Measurements from ENCODE around the gene UTP3.
A peak's percentile ranks its signal among the peaks of the same experiment; 100 is the strongest.
"Not testable (repeated sequence)": the region's sequence is repeated elsewhere in the genome, so short reads cannot be mapped to it uniquely, and the experiment has no call there.

The UTP3 gene

DNA sequence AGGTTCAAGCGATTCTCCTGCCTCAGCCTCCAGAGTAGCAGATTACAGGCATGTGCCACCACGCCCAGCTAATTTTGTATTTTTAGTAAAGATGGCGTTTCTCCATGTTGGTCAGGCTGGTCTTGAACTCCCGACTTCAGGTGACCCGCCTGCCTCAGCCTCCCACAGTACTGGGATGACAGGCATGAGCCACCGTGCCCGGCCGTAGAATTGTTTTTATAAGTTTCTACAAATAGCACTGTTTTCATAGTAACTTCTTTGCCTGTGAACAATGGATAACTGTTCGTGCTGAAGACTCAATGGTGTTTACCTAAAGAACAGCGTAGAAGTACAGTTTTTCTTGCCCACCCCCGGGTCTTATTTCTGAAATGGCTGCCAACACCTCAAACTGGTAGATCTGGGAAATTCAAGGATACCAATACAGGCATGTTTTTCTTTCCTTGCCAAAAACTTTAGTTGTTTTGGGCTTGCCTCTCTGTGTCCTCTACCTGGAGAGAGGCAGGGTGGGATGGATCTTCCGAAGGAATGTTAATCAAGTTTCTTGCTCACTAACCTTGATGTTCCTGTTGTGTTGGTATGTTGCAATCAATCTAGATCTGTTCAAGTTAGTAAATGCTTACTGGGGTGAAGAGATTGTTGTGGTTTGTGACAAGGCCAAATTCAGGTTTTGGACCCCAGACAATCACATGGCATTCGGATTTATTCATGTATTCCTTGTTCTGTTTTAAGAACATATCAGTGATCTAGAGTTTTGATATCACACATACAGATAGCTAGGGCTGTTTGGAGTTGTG lies 30.7 kb downstream of the UTP3 start:
- no peak for DNase-seq

DNA sequence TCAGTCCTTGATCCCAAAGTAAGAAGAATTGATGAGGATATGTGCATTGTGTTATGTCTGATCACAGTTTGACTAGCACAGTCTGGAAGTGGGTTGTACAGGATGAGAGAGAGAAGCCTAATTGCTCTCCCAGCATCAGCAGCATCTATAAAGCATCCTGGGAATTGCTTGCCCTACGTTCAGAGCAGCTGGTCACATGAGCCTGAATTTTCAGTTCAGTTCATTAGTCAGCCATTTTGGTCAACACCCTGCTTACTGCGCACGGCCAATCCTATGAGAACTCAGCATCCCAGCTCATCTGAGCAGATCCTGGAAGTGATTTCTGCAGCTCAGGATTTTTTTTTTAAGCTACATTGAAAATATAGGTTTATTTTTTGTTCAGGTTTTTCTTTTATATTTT lies 33.4 kb downstream of the UTP3 start, which contains the start of gene RUFY3:
Gene RUFY3, plus strand, starts transcription at position 218 of the 400 bp plus-strand sequence. CDS start 610 bp downstream, outside the sequence.
- DNase-seq: no peak

DNA sequence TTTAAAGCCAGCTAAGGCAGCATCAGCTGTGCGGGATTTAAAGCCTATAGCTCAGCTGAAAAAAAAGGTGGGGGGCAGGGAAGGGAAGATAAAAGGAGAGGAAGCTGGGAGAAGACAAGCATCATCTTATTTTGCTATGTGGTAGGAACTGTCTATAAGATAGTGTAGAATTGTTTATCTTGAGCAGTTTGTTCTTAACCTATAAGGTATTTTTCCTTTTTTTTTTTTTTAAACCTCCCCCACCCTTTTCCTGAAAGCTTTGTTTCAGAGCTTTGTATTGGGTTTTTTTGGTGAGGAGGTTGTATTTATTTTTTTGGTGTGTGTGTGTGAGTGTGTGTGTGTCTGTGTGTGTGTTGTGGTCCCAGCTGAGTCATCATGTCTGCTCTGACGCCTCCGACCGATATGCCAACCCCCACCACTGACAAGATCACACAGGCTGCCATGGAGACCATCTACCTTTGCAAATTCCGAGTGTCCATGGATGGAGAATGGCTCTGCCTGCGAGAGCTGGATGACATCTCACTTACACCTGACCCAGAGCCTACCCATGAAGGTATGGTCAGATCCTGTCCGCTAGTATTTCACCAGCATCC lies 34.0 kb downstream of the UTP3 start:
- no peak for DNase-seq

DNA sequence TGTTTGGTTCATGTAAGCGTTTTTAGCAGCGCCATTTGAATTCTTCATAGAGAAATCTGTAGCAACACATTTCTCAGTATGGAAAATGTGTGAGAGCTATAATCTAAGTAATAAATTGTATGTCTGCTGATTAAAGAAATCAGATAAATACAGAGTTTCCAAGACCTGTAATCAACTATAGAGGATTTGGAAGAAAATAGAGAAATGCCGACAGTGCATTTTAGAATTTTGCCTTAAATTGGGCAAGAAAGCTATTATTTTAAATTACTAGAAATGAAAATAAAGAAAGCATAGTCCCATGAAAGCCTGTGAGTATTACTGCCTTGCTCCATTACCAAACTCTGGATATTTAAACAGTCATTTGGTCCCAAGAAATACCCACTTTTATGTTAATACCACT lies 36.1 kb downstream of the UTP3 start:
- no peak for DNase-seq

DNA sequence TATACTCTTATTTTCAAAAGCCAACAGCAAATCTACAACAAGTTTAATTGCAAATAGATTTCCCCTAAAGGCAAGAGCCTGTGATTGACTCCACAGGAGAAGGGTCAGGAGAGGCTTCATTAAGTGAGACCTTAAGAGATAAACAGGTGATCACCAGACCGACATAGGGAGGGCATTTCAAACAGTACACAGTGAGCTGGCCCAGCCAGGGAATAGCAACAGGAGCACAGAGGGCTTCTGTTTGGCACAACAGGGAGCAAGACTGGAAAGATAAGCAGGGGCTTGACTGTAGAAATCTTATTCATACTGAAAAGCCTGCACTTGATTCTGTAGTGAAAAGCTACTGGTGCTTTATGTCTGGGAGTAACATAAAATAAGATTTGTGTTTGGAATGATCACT lies 37.3 kb downstream of the UTP3 start:
- no peak for DNase-seq

DNA sequence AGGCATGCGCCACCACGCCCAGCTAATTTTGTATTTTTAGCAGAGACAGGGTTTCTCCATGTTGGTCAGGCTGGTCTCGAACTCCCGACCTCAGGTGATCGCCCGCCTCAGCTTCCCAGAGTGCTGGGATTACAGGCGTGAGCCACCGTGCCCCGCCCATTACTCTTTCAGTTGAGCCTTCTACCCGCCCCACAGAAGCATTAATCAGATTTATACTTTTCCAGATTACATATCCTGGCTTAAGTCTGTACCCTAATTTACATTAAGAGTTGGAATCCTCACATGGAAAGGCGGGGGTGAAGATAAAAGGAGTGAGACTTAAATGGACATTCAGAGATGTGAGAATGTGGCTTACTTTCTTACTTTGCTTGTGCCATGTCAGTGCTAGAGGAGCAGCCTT lies 38.2 kb downstream of the UTP3 start:
- DNase-seq: not testable (repeated sequence)

DNA sequence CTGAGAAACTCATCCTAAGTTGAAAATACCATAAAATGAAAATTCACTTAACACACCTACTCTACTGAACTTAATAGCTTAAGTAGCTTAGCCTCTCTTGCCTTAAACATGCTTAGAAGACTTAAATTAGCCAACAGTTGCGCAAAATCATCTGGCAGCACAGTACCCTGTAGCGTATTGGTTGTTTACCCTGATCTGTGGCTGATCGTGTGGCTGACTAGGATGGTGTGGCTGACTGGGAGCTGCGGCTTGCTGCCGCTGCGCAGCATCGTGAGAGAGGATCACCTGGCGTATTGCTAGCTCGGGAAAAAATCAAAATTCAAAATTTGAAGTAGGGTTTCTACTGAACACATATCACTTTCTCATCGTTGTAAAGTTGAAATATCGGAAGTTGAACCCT lies 39.8 kb downstream of the UTP3 start:
- DNase-seq: no peak

DNA sequence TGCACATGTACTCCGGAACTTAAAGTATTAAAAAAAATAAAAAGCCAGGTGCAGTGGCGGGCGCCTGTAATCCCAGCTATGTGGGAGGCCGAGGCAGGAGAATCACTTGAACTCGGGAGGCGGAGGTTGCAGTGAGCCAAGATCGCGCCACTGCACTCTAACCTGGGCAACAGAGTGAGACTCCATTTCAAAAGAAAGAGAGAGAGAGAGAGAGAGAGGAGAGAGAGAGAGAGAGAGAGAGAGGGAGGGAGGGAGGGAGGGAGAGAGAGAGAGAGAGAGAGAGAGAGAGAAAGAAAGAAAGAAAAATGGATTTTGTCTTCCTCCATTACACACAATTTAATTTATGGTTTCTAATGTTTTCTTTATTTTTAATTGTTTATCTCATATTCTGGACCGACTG lies 44.5 kb downstream of the UTP3 start:
- DNase-seq: not testable (repeated sequence)

DNA sequence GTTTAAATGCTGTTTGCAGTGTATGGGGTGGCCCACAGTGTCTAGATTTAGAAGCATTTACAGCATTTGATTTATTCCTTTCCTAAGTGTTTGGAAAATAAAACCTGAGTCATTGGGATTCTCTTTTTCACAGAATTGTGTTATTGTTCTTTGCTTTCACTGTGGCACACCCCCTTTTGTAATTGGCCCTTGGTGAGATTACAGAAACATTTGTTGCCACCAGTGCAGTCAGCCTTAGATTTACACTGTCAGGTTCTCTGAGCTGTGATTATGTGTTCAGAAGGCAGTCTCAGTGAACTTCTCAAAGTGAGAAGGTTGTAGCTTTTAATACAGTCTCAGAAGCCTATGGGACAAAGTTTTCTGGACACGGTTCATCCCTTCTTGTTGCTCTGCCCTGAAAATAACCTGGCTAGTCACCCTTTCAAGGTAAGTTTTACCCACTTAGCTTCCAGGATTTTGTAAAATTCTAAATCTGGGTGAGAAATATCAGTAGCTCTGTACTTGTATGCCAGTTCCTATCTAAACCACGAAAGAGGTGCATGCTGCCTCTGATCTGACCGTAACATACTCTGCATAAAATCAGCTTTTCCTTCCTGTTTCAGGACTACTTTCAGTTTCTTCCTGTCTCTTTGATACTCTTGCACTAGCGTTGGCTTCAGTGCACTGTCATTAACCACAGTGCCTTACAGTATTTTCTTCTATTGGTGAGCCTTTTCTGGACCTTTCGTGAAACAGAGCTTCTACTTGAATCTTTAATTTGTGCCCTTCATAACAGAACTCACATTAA lies 46.0 kb downstream of the UTP3 start:
- peak; percentile 76 for DNase-seq

DNA sequence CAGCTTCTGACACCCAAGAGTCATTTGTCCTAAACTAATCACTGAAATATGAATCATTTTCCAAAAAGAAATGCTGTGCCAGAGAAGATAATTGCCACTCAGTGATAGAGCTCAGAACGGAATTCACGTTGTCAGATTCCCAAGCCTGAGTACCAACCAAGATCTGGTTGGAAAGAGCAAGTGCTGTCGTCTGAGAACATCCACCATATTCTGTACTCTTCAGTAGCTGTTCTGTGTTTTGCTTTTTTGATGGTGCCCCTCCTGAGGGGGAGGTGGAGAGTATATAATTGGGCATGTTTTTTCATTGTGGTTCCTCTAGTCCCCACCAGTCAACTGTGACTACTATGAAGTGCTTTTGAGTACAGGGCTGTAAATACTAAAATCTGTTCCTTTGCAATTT lies 46.6 kb downstream of the UTP3 start:
- no peak for DNase-seq

DNA sequence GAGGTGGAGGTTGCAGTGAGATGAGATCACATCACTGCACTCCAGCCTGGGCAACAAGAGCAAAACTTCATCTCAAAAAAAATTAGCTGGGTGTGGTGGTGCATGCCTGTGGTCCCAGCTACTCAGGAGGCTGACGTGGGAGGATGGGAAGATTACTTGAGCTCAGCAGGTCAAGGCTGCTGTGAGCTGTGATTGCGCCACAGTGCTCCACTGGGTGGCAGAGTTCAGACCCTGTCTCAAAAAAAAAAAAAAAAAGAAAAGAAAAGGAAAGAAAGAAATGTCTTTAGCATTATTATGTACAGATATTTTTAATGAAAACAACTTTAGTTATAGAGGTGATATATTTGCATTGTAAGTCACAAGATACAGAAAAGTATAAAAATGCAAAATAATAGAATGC lies 47.6 kb downstream of the UTP3 start:
- peak; percentile 56 for DNase-seq

DNA sequence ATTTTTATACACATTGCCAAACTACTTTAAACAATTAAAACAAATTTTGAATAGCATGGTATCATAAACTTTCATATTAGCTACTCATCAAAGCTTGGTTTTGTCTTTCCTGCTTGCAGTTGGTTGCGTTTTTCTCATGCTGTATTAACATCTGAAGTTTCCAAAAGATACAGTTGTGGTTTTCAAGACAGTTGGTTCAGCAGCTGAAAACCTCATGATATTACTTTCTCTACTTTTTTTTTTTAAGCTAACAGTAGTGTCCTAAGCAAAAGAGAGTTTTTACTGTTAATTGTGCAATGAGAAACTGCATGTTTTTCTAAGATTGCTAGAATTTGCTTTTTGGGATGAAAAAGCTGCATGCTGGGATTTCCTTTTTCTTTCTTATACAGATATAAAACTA lies 48.7 kb downstream of the UTP3 start:
- no peak for DNase-seq

DNA sequence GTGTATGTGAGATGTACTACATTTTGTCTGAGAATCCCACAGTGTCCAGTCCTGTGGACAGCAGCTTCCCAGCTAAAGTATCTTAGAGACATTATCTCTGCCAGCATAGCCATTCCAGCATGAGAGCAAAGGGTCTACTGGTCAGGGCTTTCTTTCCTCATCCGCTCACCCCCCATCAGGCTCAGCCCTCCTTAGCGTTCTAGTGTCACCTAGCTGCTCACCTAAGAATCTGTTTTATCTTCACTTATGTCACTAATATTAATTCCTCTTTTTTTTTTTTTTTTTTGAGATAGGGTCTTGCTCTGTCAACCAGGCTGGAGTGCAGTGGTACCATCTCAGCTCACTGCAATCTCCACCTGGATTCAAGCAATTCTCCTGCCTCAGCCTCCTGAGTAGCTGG lies 49.1 kb downstream of the UTP3 start:
- no peak for DNase-seq

DNA sequence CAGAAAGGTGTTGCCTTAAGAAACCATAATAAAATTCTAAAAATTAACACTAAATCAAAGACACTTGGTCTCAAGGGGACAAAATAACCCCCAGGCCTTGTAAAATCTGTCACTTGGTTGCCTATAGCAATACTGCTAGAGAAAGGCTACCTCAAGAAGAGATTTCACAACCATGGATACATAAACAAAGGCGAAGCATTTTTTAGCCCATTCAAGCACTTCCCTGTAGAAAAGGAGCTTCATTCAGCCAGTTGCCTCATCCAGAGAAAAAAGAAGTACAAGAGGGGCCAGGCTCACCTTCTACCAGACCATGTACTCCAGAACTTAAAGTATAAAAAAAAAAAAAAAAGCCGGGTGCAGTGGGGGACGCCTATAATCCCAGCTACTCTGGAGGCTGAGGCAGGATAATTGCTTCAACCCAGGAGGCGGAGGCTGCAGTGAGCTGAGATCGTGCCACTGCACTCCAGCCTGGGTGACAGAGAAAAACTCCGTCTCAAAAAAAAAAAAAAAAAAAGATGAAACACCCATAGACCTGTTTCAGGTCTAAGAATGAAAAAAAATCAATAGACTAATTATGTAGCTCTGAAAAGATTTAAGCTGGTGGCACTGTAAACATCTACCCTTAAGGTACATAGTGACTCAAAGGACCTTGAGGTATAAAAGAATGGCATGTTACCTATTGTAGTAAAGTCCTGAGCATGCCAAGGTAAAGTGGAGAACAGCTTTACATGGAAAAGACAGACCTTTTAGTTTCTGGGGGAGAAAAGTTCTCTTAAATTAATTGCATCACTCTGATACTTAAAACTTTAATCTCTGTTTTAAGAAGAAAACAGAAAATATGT lies 51.4 kb downstream of the UTP3 start:
- no peak for DNase-seq
